A549 (cell line): ENCODE data around the gene XRRA1. TPM values are rescaled to one million over a fixed set of nuclear protein-coding genes. Genes with fewer than 3 reads are reported as not detected.

ENCODE experiments used
- ATAC-seq, 2 experiments: fragments of 200-7000 bp in 1 of 2; fragments of >200 bp in 1 of 2; cut with Nextera tagmentation in 1 of 2; cut with Tn5 transposase in 1 of 2; 3 replicates each; pipeline versions ENCODE4 v1.8.0 to v1.9.1; 2018 to 2020; ENCODE audit warnings: mild to moderate bottlenecking in 1 of 2, moderate library complexity in 1 of 2
- CTCF ChIA-PET: fragments of 300-600 bp; sonication (Branson Sonifier 250); formaldehyde crosslinking; extraction: SDS; loops from one replicate; lab custom pipeline; 2021; ENCODE audit warnings: antibody characterized with exemption, inconsistent platforms; lab: Yijun Ruan, JAX
- POLR2A ChIA-PET: fragments of 350-600 bp; formaldehyde crosslinking; extraction: SDS; loops from one replicate; lab custom pipeline; 2021; ENCODE audit warnings: antibody characterized with exemption, inconsistent platforms; lab: Yijun Ruan, JAX
- DNase-seq, 2 experiments: peaks; one replicate each; pipeline versions ENCODE4 v3.0.0 to v3.0.0-alpha.2; 2011 to 2016; ENCODE audit warnings: low read depth in 1 of 2, low spot score in 1 of 2
- FAIRE-seq: peaks from 2 replicates; lab custom pipeline; 2011; peaks lifted over from hg19 to GRCh38; lab: Jason Lieb, UNC
- H3K27ac ChIP-seq, 2 experiments: fragments of >200 bp; sonication (Bioruptor Twin); formaldehyde crosslinking; 3 replicates each; pipeline ENCODE4 v1.5.1; 2016 to 2017
- H3K4me1 ChIP-seq: fragments of >200 bp; sonication (Bioruptor Twin); formaldehyde crosslinking; 3 replicates; pipeline ENCODE4 v1.6.1; 2016
- H3K4me2 ChIP-seq: fragments of >200 bp; sonication (Bioruptor Twin); formaldehyde crosslinking; 3 replicates; pipeline ENCODE4 v1.6.1; 2016
- H3K4me3 ChIP-seq: fragments of >200 bp; sonication (Bioruptor Twin); formaldehyde crosslinking; 3 replicates; pipeline ENCODE4 v1.5.1; 2016
- H3K9me3 ChIP-seq: fragments of >200 bp; sonication (Bioruptor Twin); formaldehyde crosslinking; 3 replicates; pipeline ENCODE4 v1.6.1; 2016
- CBX8 ChIP-seq: fragments of 200-600 bp; sonication (generic); IDR thresholded peaks from 2 replicates; pipeline ENCODE4 v1.6.1; 2016
- ELK1 ChIP-seq: fragments of 150-350 bp; IDR thresholded peaks from 2 replicates; pipeline ENCODE4 v1.6.1; 2014; ENCODE audit warnings: low read depth, mild to moderate bottlenecking, low read length
- FOSB ChIP-seq: fragments of 250-450 bp; sonication (Bioruptor Pico); IDR thresholded peaks from 2 replicates; pipeline ENCODE4 v1.5.0; 2020; ENCODE audit warnings: mild to moderate bottlenecking, moderate library complexity
- GATA3 ChIP-seq: IDR thresholded peaks from 2 replicates; pipeline ENCODE4 v1.6.1; 2012; ENCODE audit warnings: borderline replicate concordance
- HES2 ChIP-seq: fragments of >200 bp; sonication (Bioruptor Twin); formaldehyde crosslinking; IDR thresholded peaks from 2 replicates; pipeline ENCODE4 v1.6.1; 2016
- JUN ChIP-seq, 2 experiments: fragments of >200 bp; sonication (Bioruptor Twin); formaldehyde crosslinking; IDR thresholded peaks; 2 replicates in 1 of 2; 3 replicates in 1 of 2; pipeline ENCODE4 v1.6.1; 2016 to 2017
- MAZ ChIP-seq: fragments of 150-350 bp; IDR thresholded peaks from 2 replicates; pipeline ENCODE4 v1.6.1; 2014; ENCODE audit warnings: antibody characterized with exemption, low read depth, low read length, borderline replicate concordance
- NFE2L2 ChIP-seq: fragments of 150-350 bp; conservative IDR thresholded peaks from 2 replicates; pipeline ENCODE4 v1.6.1; 2014; ENCODE audit warnings: low read length
- RARB ChIP-seq: fragments of 250-450 bp; sonication (Bioruptor Pico); IDR thresholded peaks from 2 replicates; pipeline ENCODE4 v1.8.0; 2021; ENCODE audit warnings: mild to moderate bottlenecking, moderate library complexity
- REST ChIP-seq: fragments of 200-600 bp; sonication (generic); IDR thresholded peaks from 2 replicates; pipeline ENCODE4 v1.6.1; 2016; ENCODE audit warnings: antibody characterized with exemption, mild to moderate bottlenecking, moderate library complexity
- RFX5 ChIP-seq: fragments of 450-650 bp; IDR thresholded peaks from 2 replicates; pipeline ENCODE4 v1.7.1; 2014; ENCODE audit warnings: antibody characterized with exemption, mild to moderate bottlenecking, moderate library complexity
- RNF2 ChIP-seq: fragments of 200-600 bp; sonication (generic); IDR thresholded peaks from 2 replicates; pipeline ENCODE4 v1.6.1; 2016; ENCODE audit warnings: low read depth, mild to moderate bottlenecking, antibody characterized with exemption, moderate library complexity, borderline replicate concordance
- TP53 ChIP-seq: fragments of 250-450 bp; sonication (Bioruptor Pico); IDR thresholded peaks from 2 replicates; pipeline ENCODE4 v1.5.0; 2021; ENCODE audit warnings: mild to moderate bottlenecking, moderate library complexity
- USF2 ChIP-seq: fragments of 450-650 bp; IDR thresholded peaks from 2 replicates; pipeline ENCODE4 v1.6.1; 2014; ENCODE audit warnings: antibody characterized with exemption
- ZNF302 ChIP-seq: fragments of 250-450 bp; sonication (Bioruptor Pico); IDR thresholded peaks from 2 replicates; pipeline ENCODE4 v1.9.0; 2021; ENCODE audit warnings: inconsistent platforms, mild to moderate bottlenecking, moderate library complexity
- WGBS: methylation state at CpG from one replicate; pipeline ENCODE4 v1.1.6; 2017; ENCODE audit errors: missing lambda C conversion rate; 5-methylcytosine and 5-hydroxymethylcytosine counted together
- polyA plus RNA-seq, 4 experiments: library from polyadenylated mRNA; depleted of rRNA in 3 of 4; stranded (reverse); fragments of >200 nt; fragmentation: RNase III in 1 of 4; extraction: RNeasy Plus Mini Kit Qiagen cat#74134 plus additional on column Dnase treatment in 1 of 4; gene quantifications; 2 replicates in 3 of 4; 3 replicates in 1 of 4; pipeline ENCODE4 v1.2.3, GENCODE V29; 2011 to 2017

The XRRA1 gene
- polyA plus RNA-seq, 2 of the 4 experiments (the other 2 are of a cell fraction) = 6.6 to 10.6 TPM

- no peaks in the 10 kb centered on the region for H3K9me3 ChIP-seq
- 64% methylated on average over 2 of the region's 2 CpGs for WGBS
- ATAC-seq (no peak), FAIRE-seq (no peak), DNase-seq (no peak)
- H3K4me1 ChIP-seq = no peaks in the 10 kb centered on the region
- TF ChIP-seq RNF2 (no peak), REST (no peak), MAZ (no peak), TP53 (CRISPR knock-in tag) (no peak), CBX8 (no peak), HES2 (no peak), ZNF302 (CRISPR knock-in tag) (no peak), GATA3 (no peak), RFX5 (no peak)
- H3K27ac ChIP-seq = no peak overlapping the region
- ChIA-PET POLR2A (no interaction called here), CTCF (interaction anchor here (0.7 to 9.3 kb wide), 7 partner anchors 8 to 400 kb away, joined by 3 to 82 read pairs (median 4); no protein-coding TSS in a partner anchor)
- no peak overlapping the region for H3K4me3 ChIP-seq
- H3K4me2 ChIP-seq = no peak overlapping the region
Measured at GRCh38 chr11:74936087-74936486, 12.8 kb downstream of the XRRA1 start.

- no peaks in the 10 kb centered on the region for H3K4me1 ChIP-seq
- no peak overlapping the region for H3K4me2 ChIP-seq
- TF ChIP-seq ELK1 = no peak
- no peak for TF ChIP-seq USF2
- no peak for TF ChIP-seq HES2
- no peak for TF ChIP-seq GATA3
- no peak for TF ChIP-seq NFE2L2
- POLR2A ChIA-PET = no interaction called here
- no peak overlapping the region for H3K4me3 ChIP-seq
- H3K9me3 ChIP-seq = no peaks in the 10 kb centered on the region
- DNase-seq = no peak
- 74% methylated on average over 2 of the region's 2 CpGs for WGBS
- CTCF ChIA-PET = interaction anchor here (1.2 to 9.3 kb wide), 4 partner anchors 7 to 401 kb away, joined by 3 to 82 read pairs (median 8); no protein-coding TSS in a partner anchor
- ATAC-seq = no peak
- no peak for FAIRE-seq
- no peak overlapping the region for H3K27ac ChIP-seq
Measured at GRCh38 chr11:74935285-74935684, 13.6 kb downstream of the XRRA1 start.

GRCh38 chr11:74933765-74934164 is 15.1 kb downstream of the XRRA1 start:
- H3K27ac ChIP-seq = no peak overlapping the region
- ChIA-PET POLR2A (no interaction called here), CTCF (interaction anchor here (0.9 to 11.4 kb wide), 5 partner anchors 8 to 315 kb away, joined by 3 to 160 read pairs (median 4); partner anchors contain the start of gene TPBGL)
- H3K4me1 ChIP-seq = no peaks in the 10 kb centered on the region
- 97% methylated on average over 2 of the region's 2 CpGs for WGBS
- TF ChIP-seq RARB (CRISPR knock-in tag) (no peak), JUN (IDR thresholded peaks at IDR 0.05) (no peak), FOSB (CRISPR knock-in tag) (no peak), NFE2L2 (no peak)
- H3K4me3 ChIP-seq = no peak overlapping the region
- no peaks in the 10 kb centered on the region for H3K9me3 ChIP-seq
- FAIRE-seq = no peak
- DNase-seq = no peak
- ATAC-seq = no peak
- no peak overlapping the region for H3K4me2 ChIP-seq
